ENCODE measurements around the gene KRTAP4-8. TPM values are rescaled to one million over a fixed set of nuclear protein-coding genes. Genes with fewer than 3 reads are reported as not detected.
"Not testable (repeated sequence)": the region's sequence is repeated elsewhere in the genome, so short reads cannot be mapped to it uniquely, and the experiment has no call there.

The KRTAP4-8 gene
- total RNA-seq, 8 experiments from 2014 or later, result 0.25 to 0.33 TPM; not detected in 6

GRCh38 chr17:41123292-41123990 lies 25.5 kb upstream of the KRTAP4-8 start:
- WGBS, 10 experiments, result 20 to 100% (median 83%) methylated on average over 1 to 3 of the region's 12 CpGs; no CpG with 5 or more reads in 1 of the 10 experiments
- ATAC-seq (replicated peaks in 6 of 8); H3K4me1 ChIP-seq (replicated peaks in 1 of 2); H3K27ac ChIP-seq; H3K4me3 ChIP-seq; in situ Hi-C loops (cut with MboI; ENCODE audit: low pct_unique_long_range_greater_than_20kb in 2 of 9, low sequenced_read_pairs in 9 of 9, unreplicated experiment in 9 of 9): not testable (repeated sequence)

GRCh38 chr17:41121742-41122141 lies 23.8 kb upstream of the KRTAP4-8 start:
- H3K4me3 ChIP-seq, result no peak overlapping the region
- ATAC-seq (replicated peaks in 6 of 8), result no peak
- H3K4me1 ChIP-seq (replicated peaks in 1 of 2), result no peaks in the 10 kb centered on the region
- WGBS, 10 experiments, result 60 to 100% (median 100%) methylated on average over 1 to 2 of the region's 2 CpGs; no CpG with 5 or more reads in 2 of the 10 experiments
- in situ Hi-C loops (cut with MboI; ENCODE audit: low pct_unique_long_range_greater_than_20kb in 2 of 9, low sequenced_read_pairs in 9 of 9, unreplicated experiment in 9 of 9), result no loop called here
- H3K27ac ChIP-seq, result no peak overlapping the region

DNA sequence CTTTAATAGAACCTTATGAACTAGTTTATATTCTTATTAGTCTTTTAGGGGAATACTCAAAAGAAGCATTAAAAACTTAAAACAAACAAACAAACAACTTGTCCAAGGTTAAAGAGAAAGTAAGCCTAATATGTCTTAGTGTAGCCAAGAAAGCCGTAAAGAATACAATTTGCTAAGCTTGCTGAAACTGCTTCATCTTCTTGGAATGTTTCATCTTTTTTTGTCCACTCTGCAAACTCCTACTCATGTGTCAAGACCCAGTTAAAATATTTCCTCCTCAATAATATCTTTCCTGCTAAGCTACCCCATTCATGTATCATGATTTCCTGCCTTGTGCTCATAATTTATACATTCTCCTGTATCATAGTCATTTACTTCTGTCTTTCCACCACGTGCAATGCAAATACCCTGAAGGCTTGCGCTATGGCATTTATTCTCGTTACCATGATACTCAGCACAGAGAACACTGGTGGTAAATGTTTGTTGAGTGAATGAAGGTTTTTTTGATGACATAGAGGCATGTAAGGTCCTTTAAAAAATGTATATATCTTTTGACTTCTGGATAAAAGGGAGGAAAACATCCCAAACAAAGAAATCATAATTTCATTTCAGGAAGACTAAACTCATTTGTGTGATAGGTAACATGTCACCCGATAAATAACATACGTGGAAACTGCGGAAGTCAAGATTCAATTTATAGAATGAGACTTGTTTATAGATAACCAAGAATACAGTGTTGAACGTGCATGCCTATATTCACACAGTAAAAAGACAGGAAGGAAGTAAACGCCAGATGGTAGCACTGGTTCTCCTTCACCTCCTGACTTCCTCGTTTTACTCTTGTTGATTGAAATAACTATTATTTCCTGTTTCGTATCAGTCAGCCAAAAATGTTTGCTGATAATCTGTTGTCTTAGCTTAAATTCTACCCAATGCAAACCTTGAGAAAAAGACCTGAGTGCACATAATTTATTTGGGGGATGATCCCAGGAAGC lies 22.1 kb upstream of the KRTAP4-8 start:
- H3K4me3 ChIP-seq; ATAC-seq (replicated peaks in 6 of 8); in situ Hi-C loops (cut with MboI; ENCODE audit: low pct_unique_long_range_greater_than_20kb in 2 of 9, low sequenced_read_pairs in 9 of 9, unreplicated experiment in 9 of 9); H3K27ac ChIP-seq; H3K4me1 ChIP-seq (replicated peaks in 1 of 2): not testable (repeated sequence)
- WGBS, 10 experiments, result 44 to 84% (median 75%) methylated on average over 4 to 10 of the region's 11 CpGs

DNA sequence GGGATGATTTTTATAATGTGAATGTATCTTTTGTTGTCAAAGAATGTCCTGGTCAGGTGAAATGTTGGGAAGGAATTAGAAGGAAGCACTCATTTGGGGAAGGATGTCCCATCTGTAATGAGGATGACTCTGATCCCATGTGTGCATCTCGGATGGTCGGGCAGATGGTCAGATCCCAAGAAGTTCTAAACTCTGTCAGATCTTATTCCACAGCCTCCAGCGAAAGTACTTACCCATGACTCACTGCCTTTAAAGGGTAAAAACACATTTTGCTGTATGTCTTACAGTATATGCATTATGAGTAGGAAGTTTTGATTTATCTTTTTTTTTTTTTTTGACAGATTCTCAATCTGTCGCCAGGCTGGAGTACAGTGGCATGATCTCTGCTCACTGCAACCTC lies 20.8 kb upstream of the KRTAP4-8 start:
- 62 to 100% (median 84%) methylated on average over 1 to 4 of the region's 4 CpGs; no CpG with 5 or more reads in 2 of the 10 experiments for WGBS, 10 experiments
- in situ Hi-C loops (cut with MboI; ENCODE audit: low pct_unique_long_range_greater_than_20kb in 2 of 9, low sequenced_read_pairs in 9 of 9, unreplicated experiment in 9 of 9), result no loop called here
- no peak for ATAC-seq (replicated peaks in 6 of 8)
- no peak overlapping the region for H3K4me3 ChIP-seq
- no peaks in the 10 kb centered on the region for H3K4me1 ChIP-seq (replicated peaks in 1 of 2)
- H3K27ac ChIP-seq, result no peak overlapping the region

DNA sequence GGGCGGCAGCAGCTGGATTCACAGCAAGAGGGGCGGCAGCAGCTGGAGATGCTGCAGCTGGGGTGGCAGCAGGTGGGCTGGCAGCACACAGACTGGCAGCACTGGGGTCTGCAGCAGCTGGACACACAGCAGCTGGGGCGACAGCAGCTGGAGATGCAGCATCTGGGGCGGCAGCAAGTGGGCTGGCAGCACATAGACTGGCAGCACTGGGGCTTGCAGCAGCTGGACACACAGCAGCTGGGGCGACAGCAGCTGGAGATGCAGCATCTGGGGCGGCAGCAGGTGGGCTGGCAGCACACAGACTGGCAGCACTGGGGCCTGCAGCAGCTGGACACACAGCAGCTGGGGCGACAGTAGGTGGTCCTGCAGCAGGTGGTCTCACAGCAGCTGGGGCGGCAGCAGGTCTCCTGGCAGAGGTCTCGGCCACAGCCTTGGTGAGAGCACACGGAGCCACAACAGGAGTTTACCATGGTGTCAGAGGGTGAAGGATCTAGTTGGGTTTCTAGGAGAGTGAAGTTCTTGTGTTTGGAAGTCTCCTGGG lies 20.0 kb upstream of the KRTAP4-8 start, which contains the start of gene KRTAP4-11:
Gene KRTAP4-11 (minus strand): TSS at position 528 of the 541 bp plus-strand sequence. CDS start 58 bp downstream, at position 470.
- H3K27ac ChIP-seq; H3K4me3 ChIP-seq; in situ Hi-C loops (cut with MboI; ENCODE audit: low pct_unique_long_range_greater_than_20kb in 2 of 9, low sequenced_read_pairs in 9 of 9, unreplicated experiment in 9 of 9); ATAC-seq (replicated peaks in 6 of 8); H3K4me1 ChIP-seq (replicated peaks in 1 of 2): not testable (repeated sequence)
- WGBS, 10 experiments, result 89% methylated on average over 6 of the region's 10 CpGs; no CpG with 5 or more reads in 9 of the 10 experiments

DNA sequence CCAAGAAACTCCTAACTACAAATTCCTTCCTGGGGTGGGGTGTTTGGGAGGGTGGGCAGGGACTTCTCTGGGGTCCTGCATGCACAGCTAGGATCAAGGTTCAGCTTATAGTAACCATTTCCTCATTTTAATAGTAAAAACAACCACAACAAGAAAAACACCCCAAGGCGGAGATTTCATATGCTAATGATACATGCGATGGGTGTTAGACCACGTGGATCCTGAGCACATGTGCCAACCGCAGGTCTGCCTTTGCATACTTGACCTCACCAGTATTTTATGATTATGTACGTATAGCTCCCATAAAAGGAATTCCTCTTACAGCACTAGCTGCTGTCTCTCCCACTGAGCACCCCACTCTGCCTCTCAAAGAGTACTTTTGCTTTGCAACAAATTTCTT lies 18.4 kb upstream of the KRTAP4-8 start:
- WGBS, 10 experiments, result 0 to 100% (median 46%) methylated on average over 1 to 4 of the region's 5 CpGs; no CpG with 5 or more reads in 1 of the 10 experiments
- peak in 3 of 8 experiments; percentile 92 to 99 (median 98) for ATAC-seq (replicated peaks in 6 of 8)
- Histone ChIP-seq H3K27ac (no peak overlapping the region), H3K4me1 (replicated peaks in 1 of 2) (no peaks in the 10 kb centered on the region), H3K4me3 (no peak overlapping the region)
- in situ Hi-C loops (cut with MboI; ENCODE audit: low pct_unique_long_range_greater_than_20kb in 2 of 9, low sequenced_read_pairs in 9 of 9, unreplicated experiment in 9 of 9), result no loop called here

DNA sequence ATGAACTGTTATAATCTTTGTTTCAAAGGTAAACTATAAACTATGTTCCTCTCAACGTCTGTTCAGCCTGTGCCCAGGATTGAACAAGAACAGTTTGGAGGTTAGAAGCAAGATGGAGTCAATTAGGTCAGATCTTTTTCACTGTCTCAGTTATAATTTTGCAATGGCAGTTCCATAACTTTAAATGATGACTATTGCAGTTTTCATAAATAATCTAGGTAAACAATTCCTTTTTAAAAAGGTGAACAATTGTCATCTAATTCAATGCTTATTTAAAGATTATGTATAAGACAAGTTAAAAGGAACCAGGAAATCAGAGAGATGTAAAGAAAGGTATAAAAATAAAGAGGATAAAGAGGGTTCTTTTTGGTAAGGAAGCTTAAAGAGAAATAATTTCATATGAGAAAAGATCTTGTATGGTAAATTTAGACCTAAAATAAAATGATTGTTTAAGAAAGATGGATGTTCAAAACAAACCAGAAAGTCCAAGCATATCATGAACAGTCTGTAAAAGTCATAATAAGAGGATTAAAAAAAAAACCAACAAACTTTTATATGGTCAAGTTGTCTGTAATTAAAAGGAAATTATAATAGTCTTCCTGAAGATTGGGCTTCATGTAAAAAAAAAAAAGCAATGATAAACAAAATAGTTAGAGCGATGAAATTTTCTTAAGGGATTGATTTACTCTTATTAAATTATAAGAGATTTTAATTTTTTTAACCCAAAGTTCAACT lies 13.4 kb upstream of the KRTAP4-8 start:
- in situ Hi-C loops (cut with MboI; ENCODE audit: low pct_unique_long_range_greater_than_20kb in 2 of 9, low sequenced_read_pairs in 9 of 9, unreplicated experiment in 9 of 9), result no loop called here
- 36 to 86% (median 71%) methylated on average over 1 to 2 of the region's 2 CpGs; no CpG with 5 or more reads in 1 of the 10 experiments for WGBS, 10 experiments
- Histone ChIP-seq H3K27ac (no peak overlapping the region), H3K4me1 (replicated peaks in 1 of 2) (no peaks in the 10 kb centered on the region), H3K4me3 (no peak overlapping the region)
- ATAC-seq (replicated peaks in 6 of 8), result no peak

- H3K27ac ChIP-seq; H3K4me1 ChIP-seq (replicated peaks in 1 of 2); ATAC-seq (replicated peaks in 6 of 8); H3K4me3 ChIP-seq; in situ Hi-C loops (cut with MboI; ENCODE audit: low pct_unique_long_range_greater_than_20kb in 2 of 9, low sequenced_read_pairs in 9 of 9, unreplicated experiment in 9 of 9): not testable (repeated sequence)
- WGBS, 10 experiments, result no CpG with 5 or more reads among the region's 1 CpG
Measured at GRCh38 chr17:41108728-41109386, 10.9 kb upstream of the KRTAP4-8 start.

- in situ Hi-C loops (cut with MboI; ENCODE audit: low pct_unique_long_range_greater_than_20kb in 2 of 9, low sequenced_read_pairs in 9 of 9, unreplicated experiment in 9 of 9), result no loop called here
- no peak overlapping the region for H3K27ac ChIP-seq
- no peak for ATAC-seq (replicated peaks in 6 of 8)
- WGBS, 10 experiments, result 33 to 100% (median 58%) methylated on average over 1 of the region's 1 CpG; no CpG with 5 or more reads in 6 of the 10 experiments
- no peaks in the 10 kb centered on the region for H3K4me1 ChIP-seq (replicated peaks in 1 of 2)
- H3K4me3 ChIP-seq, result no peak overlapping the region
Measured at GRCh38 chr17:41107941-41108450, 10.1 kb upstream of the KRTAP4-8 start.

DNA sequence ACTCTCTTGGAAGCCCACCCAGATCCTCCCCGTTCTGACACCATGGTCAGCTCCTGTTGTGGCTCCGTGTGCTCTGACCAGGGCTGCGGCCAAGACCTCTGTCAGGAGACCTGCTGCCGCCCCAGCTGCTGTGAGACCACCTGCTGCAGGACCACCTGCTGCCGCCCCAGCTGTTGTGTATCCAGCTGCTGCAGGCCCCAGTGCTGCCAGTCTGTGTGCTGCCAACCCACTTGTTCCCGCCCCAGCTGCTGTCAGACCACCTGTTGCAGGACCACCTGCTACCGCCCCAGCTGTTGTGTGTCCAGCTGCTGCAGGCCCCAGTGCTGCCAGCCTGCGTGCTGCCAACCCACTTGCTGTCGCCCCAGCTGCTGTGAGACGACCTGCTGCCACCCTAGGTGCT lies 7.4 kb upstream of the KRTAP4-8 start, which contains the start of gene KRTAP4-9:
Gene KRTAP4-9 (plus strand): TSS at position 43 of the 400 bp plus-strand sequence. CDS start 0 bp downstream, at position 43.
- H3K4me1 ChIP-seq (replicated peaks in 1 of 2); ATAC-seq (replicated peaks in 6 of 8); in situ Hi-C loops (cut with MboI; ENCODE audit: low pct_unique_long_range_greater_than_20kb in 2 of 9, low sequenced_read_pairs in 9 of 9, unreplicated experiment in 9 of 9); H3K27ac ChIP-seq; H3K4me3 ChIP-seq: not testable (repeated sequence)
- no CpG with 5 or more reads among the region's 10 CpGs for WGBS, 10 experiments

DNA sequence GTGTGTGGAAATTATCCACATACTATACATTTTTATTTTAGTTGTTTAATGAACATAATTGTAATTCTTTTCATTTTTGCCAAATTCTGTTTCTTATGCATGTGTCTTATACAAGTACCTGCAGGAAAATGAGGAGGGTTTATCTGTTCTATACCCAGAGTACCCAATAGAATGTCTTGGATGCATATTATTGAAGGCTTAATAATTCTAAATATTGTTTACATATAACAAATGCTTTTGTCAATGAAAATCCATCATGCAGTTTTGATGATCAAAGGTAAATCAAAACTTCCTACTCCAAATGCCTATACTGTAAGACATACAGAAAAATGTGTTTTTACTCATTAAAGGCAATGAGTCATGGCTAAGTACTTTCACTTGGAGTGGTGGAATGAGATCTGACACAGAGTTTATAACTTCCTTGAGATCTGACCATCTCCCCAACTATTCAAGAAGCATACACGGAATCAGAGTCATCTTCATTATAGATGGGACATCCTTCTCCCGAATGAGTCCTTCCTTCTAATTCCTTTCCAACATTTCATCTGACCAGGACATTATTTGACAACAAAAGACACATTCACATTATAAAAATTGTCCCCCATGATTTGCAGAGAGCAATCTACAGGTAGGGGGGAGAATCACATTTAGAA lies 6.6 kb upstream of the KRTAP4-8 start:
- peak in 2 of 8 experiments; percentile 49 to 53 for ATAC-seq (replicated peaks in 6 of 8)
- in situ Hi-C loops (cut with MboI; ENCODE audit: low pct_unique_long_range_greater_than_20kb in 2 of 9, low sequenced_read_pairs in 9 of 9, unreplicated experiment in 9 of 9), result not testable (repeated sequence)
- 80 to 100% methylated on average over 1 of the region's 2 CpGs; no CpG with 5 or more reads in 8 of the 10 experiments for WGBS, 10 experiments

More for the DNA sequence above, 6.6 kb upstream of the KRTAP4-8 start:
- H3K4me3 ChIP-seq; H3K4me1 ChIP-seq (replicated peaks in 1 of 2); H3K27ac ChIP-seq: not testable (repeated sequence)

Measured in motor neuron (in vitro differentiated cells).